Liver (tissue), 9 donors: Measurements from ENCODE around the gene MMP20. TPM values are rescaled to one million over a fixed set of nuclear protein-coding genes. Genes with fewer than 3 reads are reported as not detected.

Source experiments
- DNase-seq: peaks from one replicate; pipeline ENCODE4 v3.0.0-alpha.2; 2017; ENCODE audit warnings: low spot score
- H3K27ac ChIP-seq, 2 donors: one replicate each; pipeline ENCODE4 v1.7.0; 2013; ENCODE audit warnings: inconsistent platforms in 2 of 2, low read length in 2 of 2, control low read depth in 1 of 2, low read depth in 1 of 2, mild to moderate bottlenecking in 1 of 2
- H3K27me3 ChIP-seq, 4 donors: one replicate each; pipeline versions ENCODE4 v1.6.1 to v1.7.0; 2013; ENCODE audit warnings: low read length in 3 of 4, inconsistent platforms in 1 of 4, mild to moderate bottlenecking in 1 of 4, moderate library complexity in 1 of 4; ENCODE audit not compliant: control insufficient read depth in 4 of 4, insufficient read depth in 4 of 4
- H3K36me3 ChIP-seq, 4 donors: one replicate each; pipeline versions ENCODE4 v1.6.1 to v1.7.0; 2013; ENCODE audit warnings: low read length in 3 of 4, mild to moderate bottlenecking in 3 of 4, low read depth in 1 of 4, moderate library complexity in 1 of 4; ENCODE audit not compliant: control insufficient read depth in 4 of 4, insufficient read depth in 3 of 4
- H3K4me1 ChIP-seq, 4 donors: one replicate each; pipeline versions ENCODE4 v1.6.1 to v1.7.0; 2013; ENCODE audit warnings: low read length in 3 of 4, mild to moderate bottlenecking in 3 of 4, moderate library complexity in 1 of 4; ENCODE audit not compliant: control insufficient read depth in 4 of 4, insufficient read depth in 4 of 4
- H3K4me3 ChIP-seq, 3 donors: one replicate each; pipeline versions ENCODE4 v1.6.1 to v1.7.0; 2013; ENCODE audit warnings: low read length in 3 of 3, control low read depth in 1 of 3, low read depth in 1 of 3, mild to moderate bottlenecking in 1 of 3
- H3K9ac ChIP-seq, 2 donors: one replicate each; pipeline ENCODE4 v1.7.0; 2013; ENCODE audit warnings: low read length in 2 of 2, mild to moderate bottlenecking in 2 of 2, moderate library complexity in 2 of 2, control low read depth in 1 of 2, low read depth in 1 of 2
- H3K9me3 ChIP-seq, 4 donors: one replicate each; pipeline versions ENCODE4 v1.6.1 to v1.7.0; 2013; ENCODE audit warnings: low read length in 3 of 4; ENCODE audit not compliant: control insufficient read depth in 4 of 4
- EGR1 ChIP-seq, 2 donors: IDR thresholded peaks; 2 replicates each; pipeline ENCODE4 v1.6.1; 2016 to 2018; ENCODE audit warnings: antibody characterized with exemption in 2 of 2, low read depth in 2 of 2
- FOXA1 ChIP-seq: IDR thresholded peaks from 2 replicates; pipeline ENCODE4 v1.6.1; 2016; ENCODE audit warnings: antibody characterized with exemption
- FOXA2 ChIP-seq: IDR thresholded peaks from 2 replicates; pipeline ENCODE4 v1.6.1; 2016; ENCODE audit warnings: antibody characterized with exemption
- GABPA ChIP-seq, 2 donors: IDR thresholded peaks in 1 of 2; conservative IDR thresholded peaks in 1 of 2; 2 replicates each; pipeline ENCODE4 v1.6.1; 2016; ENCODE audit warnings: antibody characterized with exemption in 2 of 2, mild to moderate bottlenecking in 1 of 2, moderate library complexity in 1 of 2
- HNF4A ChIP-seq, 2 donors: conservative IDR thresholded peaks; 2 replicates each; pipeline ENCODE4 v1.6.1; 2016; ENCODE audit warnings: antibody characterized with exemption in 2 of 2, mild to moderate bottlenecking in 2 of 2
- HNF4G ChIP-seq: IDR thresholded peaks from 2 replicates; pipeline ENCODE4 v1.6.1; 2016; ENCODE audit warnings: antibody characterized with exemption
- JUND ChIP-seq, 2 donors: IDR thresholded peaks; 2 replicates each; pipeline ENCODE4 v1.6.1; 2016; ENCODE audit warnings: antibody characterized with exemption in 2 of 2
- NR2F2 ChIP-seq: IDR thresholded peaks from 2 replicates; pipeline ENCODE4 v1.6.1; 2016; ENCODE audit warnings: antibody characterized with exemption
- RAD21 ChIP-seq, 2 donors: IDR thresholded peaks; 2 replicates each; pipeline ENCODE4 v1.6.1; 2016; ENCODE audit warnings: antibody characterized with exemption in 2 of 2, mild to moderate bottlenecking in 2 of 2
- RXRA ChIP-seq, 2 donors: IDR thresholded peaks; 2 replicates each; pipeline ENCODE4 v1.6.1; 2017 to 2018; ENCODE audit warnings: antibody characterized with exemption in 2 of 2, mild to moderate bottlenecking in 1 of 2
- SP1 ChIP-seq: IDR thresholded peaks from 2 replicates; pipeline ENCODE4 v1.6.1; 2018; ENCODE audit warnings: antibody characterized with exemption, mild to moderate bottlenecking
- TAF1 ChIP-seq: conservative IDR thresholded peaks from 2 replicates; pipeline ENCODE4 v1.6.1; 2016; ENCODE audit warnings: antibody characterized with exemption, mild to moderate bottlenecking
- YY1 ChIP-seq: IDR thresholded peaks from 2 replicates; pipeline ENCODE4 v1.6.1; 2016; ENCODE audit warnings: antibody characterized with exemption, mild to moderate bottlenecking
- WGBS: extraction: QIAGEN DNeasy Blood & Tissue Kit; methylation state at CpG from one replicate; pipeline ENCODE4 v1.1.7; 2013; 5-methylcytosine and 5-hydroxymethylcytosine counted together
- polyA plus RNA-seq, 2 donors: library from polyadenylated mRNA; stranded (reverse) in 1 of 2; unstranded in 1 of 2; fragments of 200-250 nt in 1 of 2; fragments of >200 nt in 1 of 2; fragmentation: Nextera tagmentation in 1 of 2; extraction: Ambion mirVana in 1 of 2; gene quantifications; one replicate each; pipeline versions ENCODE4 v1.2.1 to v1.2.3, GENCODE V29; 2013 to 2015
- total RNA-seq, 2 donors: library from RNA; depleted of rRNA; stranded (reverse); fragments of >200 nt; gene quantifications; one replicate each; pipeline ENCODE4 v1.2.3, GENCODE V29; 2014
- TF ChIP-seq, protein P1 (sequence below): IDR thresholded peaks from 2 replicates; pipeline ENCODE4 v1.6.1; 2016; ENCODE audit warnings: antibody characterized with exemption
- TF ChIP-seq, protein P2 (sequence below): IDR thresholded peaks from 2 replicates; pipeline ENCODE4 v1.6.1; 2016; ENCODE audit warnings: antibody characterized with exemption, mild to moderate bottlenecking
- TF ChIP-seq, protein P3 (sequence below): fragments of 150-350 bp; IDR thresholded peaks from 2 replicates; pipeline ENCODE4 v1.5.1; 2017; ENCODE audit warnings: improper control_type of control experiment, low read depth, low read length; ENCODE audit not compliant: missing input control
- TF ChIP-seq, protein P4 (sequence below): IDR thresholded peaks from 2 replicates; pipeline ENCODE4 v1.6.1; 2016; ENCODE audit warnings: antibody characterized with exemption
- TF ChIP-seq, protein P5 (sequence below): IDR thresholded peaks from 2 replicates; pipeline ENCODE4 v1.6.1; 2016; ENCODE audit warnings: antibody characterized with exemption
- donor health status: healthy.
- donor health status: healthy.
- donor health status: healthy.
- donor health status: healthy.
- donor health status: healthy.

MMP20 gene
- total and polyA plus RNA-seq, 4 donors: not detected

DNA sequence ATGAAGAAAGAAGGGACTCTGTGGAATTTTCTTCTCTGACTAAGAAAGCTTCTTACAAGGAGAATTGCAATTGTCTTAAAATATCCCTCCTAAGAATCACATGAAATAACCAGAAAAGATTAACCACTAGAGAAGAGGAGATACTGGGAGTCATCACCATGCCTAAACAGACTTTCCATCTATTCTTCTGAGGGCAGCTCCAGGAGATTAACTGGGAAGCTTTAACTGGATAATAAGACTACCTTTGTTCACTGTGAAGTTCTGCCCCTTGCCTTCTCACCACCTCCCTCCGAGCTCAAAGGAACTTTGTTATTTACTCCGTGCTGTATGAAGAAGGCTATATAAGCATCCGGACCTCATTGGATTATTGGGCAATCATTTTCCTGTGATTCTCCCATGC, 70.0 kb downstream of the MMP20 start:
- Histone ChIP-seq H3K27me3 (no peaks in the 10 kb centered on the region), H3K27ac (no peak overlapping the region), H3K9me3 (no peaks in the 10 kb centered on the region), H3K4me3 (no peak overlapping the region), H3K36me3 (no peaks in the 10 kb centered on the region), H3K9ac (no peak overlapping the region), H3K4me1 (no peaks in the 10 kb centered on the region)
- TF ChIP-seq JUND (IDR thresholded peaks at IDR 0.05) (no peak), RXRA (IDR thresholded peaks at IDR 0.05) (no peak), GABPA (IDR thresholded peaks at IDR 0.05 in 1 of 2, conservative IDR thresholded peaks at IDR 0.05 in 1 of 2) (no peak), HNF4A (conservative IDR thresholded peaks at IDR 0.05) (no peak), YY1 (no peak), FOXA1 (no peak), NR2F2 (no peak), HNF4G (no peak), RAD21 (IDR thresholded peaks at IDR 0.05) (no peak), TAF1 (no peak), SP1 (no peak), EGR1 (IDR thresholded peaks at IDR 0.05; ENCODE audit: low read depth in 2 of 2) (no peak), FOXA2 (no peak)
- TF ChIP-seq, protein P1, sequence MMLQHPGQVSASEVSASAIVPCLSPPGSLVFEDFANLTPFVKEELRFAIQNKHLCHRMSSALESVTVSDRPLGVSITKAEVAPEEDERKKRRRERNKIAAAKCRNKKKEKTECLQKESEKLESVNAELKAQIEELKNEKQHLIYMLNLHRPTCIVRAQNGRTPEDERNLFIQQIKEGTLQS: no peak
- TF ChIP-seq, protein P2, sequence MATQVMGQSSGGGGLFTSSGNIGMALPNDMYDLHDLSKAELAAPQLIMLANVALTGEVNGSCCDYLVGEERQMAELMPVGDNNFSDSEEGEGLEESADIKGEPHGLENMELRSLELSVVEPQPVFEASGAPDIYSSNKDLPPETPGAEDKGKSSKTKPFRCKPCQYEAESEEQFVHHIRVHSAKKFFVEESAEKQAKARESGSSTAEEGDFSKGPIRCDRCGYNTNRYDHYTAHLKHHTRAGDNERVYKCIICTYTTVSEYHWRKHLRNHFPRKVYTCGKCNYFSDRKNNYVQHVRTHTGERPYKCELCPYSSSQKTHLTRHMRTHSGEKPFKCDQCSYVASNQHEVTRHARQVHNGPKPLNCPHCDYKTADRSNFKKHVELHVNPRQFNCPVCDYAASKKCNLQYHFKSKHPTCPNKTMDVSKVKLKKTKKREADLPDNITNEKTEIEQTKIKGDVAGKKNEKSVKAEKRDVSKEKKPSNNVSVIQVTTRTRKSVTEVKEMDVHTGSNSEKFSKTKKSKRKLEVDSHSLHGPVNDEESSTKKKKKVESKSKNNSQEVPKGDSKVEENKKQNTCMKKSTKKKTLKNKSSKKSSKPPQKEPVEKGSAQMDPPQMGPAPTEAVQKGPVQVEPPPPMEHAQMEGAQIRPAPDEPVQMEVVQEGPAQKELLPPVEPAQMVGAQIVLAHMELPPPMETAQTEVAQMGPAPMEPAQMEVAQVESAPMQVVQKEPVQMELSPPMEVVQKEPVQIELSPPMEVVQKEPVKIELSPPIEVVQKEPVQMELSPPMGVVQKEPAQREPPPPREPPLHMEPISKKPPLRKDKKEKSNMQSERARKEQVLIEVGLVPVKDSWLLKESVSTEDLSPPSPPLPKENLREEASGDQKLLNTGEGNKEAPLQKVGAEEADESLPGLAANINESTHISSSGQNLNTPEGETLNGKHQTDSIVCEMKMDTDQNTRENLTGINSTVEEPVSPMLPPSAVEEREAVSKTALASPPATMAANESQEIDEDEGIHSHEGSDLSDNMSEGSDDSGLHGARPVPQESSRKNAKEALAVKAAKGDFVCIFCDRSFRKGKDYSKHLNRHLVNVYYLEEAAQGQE: no peak
- TF ChIP-seq, protein P3, sequence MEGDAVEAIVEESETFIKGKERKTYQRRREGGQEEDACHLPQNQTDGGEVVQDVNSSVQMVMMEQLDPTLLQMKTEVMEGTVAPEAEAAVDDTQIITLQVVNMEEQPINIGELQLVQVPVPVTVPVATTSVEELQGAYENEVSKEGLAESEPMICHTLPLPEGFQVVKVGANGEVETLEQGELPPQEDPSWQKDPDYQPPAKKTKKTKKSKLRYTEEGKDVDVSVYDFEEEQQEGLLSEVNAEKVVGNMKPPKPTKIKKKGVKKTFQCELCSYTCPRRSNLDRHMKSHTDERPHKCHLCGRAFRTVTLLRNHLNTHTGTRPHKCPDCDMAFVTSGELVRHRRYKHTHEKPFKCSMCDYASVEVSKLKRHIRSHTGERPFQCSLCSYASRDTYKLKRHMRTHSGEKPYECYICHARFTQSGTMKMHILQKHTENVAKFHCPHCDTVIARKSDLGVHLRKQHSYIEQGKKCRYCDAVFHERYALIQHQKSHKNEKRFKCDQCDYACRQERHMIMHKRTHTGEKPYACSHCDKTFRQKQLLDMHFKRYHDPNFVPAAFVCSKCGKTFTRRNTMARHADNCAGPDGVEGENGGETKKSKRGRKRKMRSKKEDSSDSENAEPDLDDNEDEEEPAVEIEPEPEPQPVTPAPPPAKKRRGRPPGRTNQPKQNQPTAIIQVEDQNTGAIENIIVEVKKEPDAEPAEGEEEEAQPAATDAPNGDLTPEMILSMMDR: no peak
- TF ChIP-seq, protein P4, sequence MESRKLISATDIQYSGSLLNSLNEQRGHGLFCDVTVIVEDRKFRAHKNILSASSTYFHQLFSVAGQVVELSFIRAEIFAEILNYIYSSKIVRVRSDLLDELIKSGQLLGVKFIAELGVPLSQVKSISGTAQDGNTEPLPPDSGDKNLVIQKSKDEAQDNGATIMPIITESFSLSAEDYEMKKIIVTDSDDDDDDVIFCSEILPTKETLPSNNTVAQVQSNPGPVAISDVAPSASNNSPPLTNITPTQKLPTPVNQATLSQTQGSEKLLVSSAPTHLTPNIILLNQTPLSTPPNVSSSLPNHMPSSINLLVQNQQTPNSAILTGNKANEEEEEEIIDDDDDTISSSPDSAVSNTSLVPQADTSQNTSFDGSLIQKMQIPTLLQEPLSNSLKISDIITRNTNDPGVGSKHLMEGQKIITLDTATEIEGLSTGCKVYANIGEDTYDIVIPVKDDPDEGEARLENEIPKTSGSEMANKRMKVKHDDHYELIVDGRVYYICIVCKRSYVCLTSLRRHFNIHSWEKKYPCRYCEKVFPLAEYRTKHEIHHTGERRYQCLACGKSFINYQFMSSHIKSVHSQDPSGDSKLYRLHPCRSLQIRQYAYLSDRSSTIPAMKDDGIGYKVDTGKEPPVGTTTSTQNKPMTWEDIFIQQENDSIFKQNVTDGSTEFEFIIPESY: no peak
- TF ChIP-seq, protein P5, sequence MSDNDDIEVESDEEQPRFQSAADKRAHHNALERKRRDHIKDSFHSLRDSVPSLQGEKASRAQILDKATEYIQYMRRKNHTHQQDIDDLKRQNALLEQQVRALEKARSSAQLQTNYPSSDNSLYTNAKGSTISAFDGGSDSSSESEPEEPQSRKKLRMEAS: no peak
- no peak for DNase-seq
- 80% methylated on average over 3 of the region's 3 CpGs for WGBS
